ENCODE measurements around the gene RPRD1B. TPM values are rescaled to one million over a fixed set of nuclear protein-coding genes. Genes with fewer than 3 reads are reported as not detected.

RPRD1B gene
- total and polyA plus RNA-seq, 2 of the 4 experiments (the other 2 are of a cell fraction): 8.4 to 9.9 TPM

GRCh38 chr20:38034108-38034649 is 633 bp downstream of the RPRD1B start:
- H3K9me3 ChIP-seq (ENCODE audit: control insufficient read depth, insufficient read depth, low read length): no peaks in the 10 kb centered on the region
- in situ Hi-C loops (cut with MboI; ENCODE audit: low sequenced_read_pairs) (no loop called here), intact Hi-C loops (cut with micrococcal nuclease) (no loop called here), dilution Hi-C loops (cut with HindIII; ENCODE audit: low sequenced_read_pairs, unreplicated experiment) (no loop called here)
- H3K4me1 ChIP-seq (ENCODE audit: control insufficient read depth, insufficient read depth, low read length): peaks cover 6% of the 10 kb centered on the region
- H3K4me2 ChIP-seq (ENCODE audit: low read depth, low read length): peak overlapping the region; percentile 99
- H2BK120ac ChIP-seq (ENCODE audit: low read depth, low read length): peak overlapping the region; percentile 23
- peaks cover 11% of the 10 kb centered on the region for H3K9me1 ChIP-seq (ENCODE audit: insufficient read depth, low read length)
- H2BK20ac ChIP-seq (ENCODE audit: low read depth, low read length): no peak overlapping the region
- peak overlapping the region; percentile 90 for H4K91ac ChIP-seq (ENCODE audit: insufficient read depth, low read depth, low read length)
- H3K14ac ChIP-seq (replicated peaks; ENCODE audit: low read depth, low read length): peak overlapping the region; percentile 86
- no TSS peak for BruUV-seq (replicated peaks)
- H3K9ac ChIP-seq (ENCODE audit: low read depth, low read length): peak overlapping the region; percentile 98
- WGBS, 2 experiments (ENCODE audit: extremely low coverage in 2 of 2, insufficient read length in 1 of 2): 30% methylated on average over 5 of the region's 14 CpGs; no CpG with 5 or more reads in 1 of the 2 experiments
- TF ChIP-seq RAD21 (IDR thresholded peaks at IDR 0.05; ENCODE audit: low read length) (no peak), USF2 (IDR thresholded peaks at IDR 0.05; ENCODE audit: low read depth, low read length) (no peak), BHLHE40 (IDR thresholded peaks at IDR 0.05; ENCODE audit: low read depth, low read length) (no peak), NFE2L2 (IDR thresholded peaks at IDR 0.05; ENCODE audit: low read depth, low read length) (no peak)
- H4K5ac ChIP-seq (ENCODE audit: low read depth, low read length): peak overlapping the region; percentile 92
- peak overlapping the region; percentile 25 for H3K18ac ChIP-seq (ENCODE audit: low read depth, low read length)
- peak overlapping the region; percentile 85 for H3K4me3 ChIP-seq (ENCODE audit: insufficient read depth, low read depth, low read length)
- peak overlapping the region; percentile 90 for H3K4ac ChIP-seq (ENCODE audit: low read depth, low read length)
- peak overlapping the region; percentile 87 for H2BK5ac ChIP-seq (ENCODE audit: low read depth, low read length, poor library complexity, severe bottlenecking)
- H2AK5ac ChIP-seq (ENCODE audit: low read depth, low read length): peak overlapping the region; percentile 87
- POLR2A ChIA-PET (ENCODE audit: unreplicated experiment): interaction anchor here (0.5 to 0.6 kb wide), 2 partner anchors 15 to 53 kb away, joined by 3 to 6 read pairs; no protein-coding TSS in a partner anchor
- peak overlapping the region; percentile 87 for H2AK9ac ChIP-seq (replicated peaks; ENCODE audit: low read depth, low read length, poor library complexity)
- peak overlapping the region; percentile 96 for H3K27ac ChIP-seq (ENCODE audit: insufficient read depth, low read length)
- H2AFZ ChIP-seq (replicated peaks; ENCODE audit: low read length, poor library complexity): peak overlapping the region; percentile 97
- H4K8ac ChIP-seq (ENCODE audit: low read depth in 2 of 2, low read length in 2 of 2): peak overlapping the region; percentile 94 to 99
- H3K27me3 ChIP-seq (ENCODE audit: control insufficient read depth, insufficient read depth, low read length): no peaks in the 10 kb centered on the region
- CTCF ChIA-PET: no interaction called here
- H3K23ac ChIP-seq (ENCODE audit: low read depth, low read length): peak overlapping the region; percentile 80
- peak overlapping the region; percentile 86 for H3K56ac ChIP-seq (ENCODE audit: extremely low read depth, insufficient read depth, low read length)
- H3K79me1 ChIP-seq (ENCODE audit: low read depth in 1 of 2, low read length in 2 of 2): peaks cover 43 to 73% of the 10 kb centered on the region in 2 experiments
- H2BK15ac ChIP-seq (ENCODE audit: low read depth, low read length): no peak overlapping the region
- ATAC-seq (ENCODE audit: low read depth) (peak; percentile 21; the same call in 1 of the 2 replicates), DNase-seq (no peak)
- H3K36me3 ChIP-seq (ENCODE audit: control insufficient read depth, insufficient read depth, low read length): peaks cover 11% of the 10 kb centered on the region
- H4K20me1 ChIP-seq (ENCODE audit: insufficient read depth, low read length): peaks cover 7% of the 10 kb centered on the region; the same call in 1 of the 2 replicates

Data from IMR-90 (cell line).